KG1 (cell line): ENCODE measurements around the gene DNAH8.
"Not testable (repeated sequence)": the region's sequence is repeated elsewhere in the genome, so short reads cannot be mapped to it uniquely, and the experiment has no call there.

ENCODE experiments used
- DNase-seq: peaks from one replicate; lab custom pipeline; 2025; lab: John Stamatoyannopoulos, UW

The DNAH8 gene

GRCh38 chr6:38750968-38751615 is 36.0 kb downstream of the DNAH8 start:
- no peak for DNase-seq

- DNase-seq, result no peak
Observed at GRCh38 chr6:38753707-38754106, 38.6 kb downstream of the DNAH8 start.

GRCh38 chr6:38755207-38755606 is 40.1 kb downstream of the DNAH8 start:
- DNase-seq, result no peak

GRCh38 chr6:38755874-38756273 is 40.8 kb downstream of the DNAH8 start:
- DNase-seq, result no peak

- no peak for DNase-seq
Observed at GRCh38 chr6:38760097-38760496, 45.0 kb downstream of the DNAH8 start.

- no peak for DNase-seq
Observed at GRCh38 chr6:38762848-38763247, 47.7 kb downstream of the DNAH8 start.

GRCh38 chr6:38767560-38767959 is 52.4 kb downstream of the DNAH8 start:
- no peak for DNase-seq

GRCh38 chr6:38773338-38773737 is 58.2 kb downstream of the DNAH8 start:
- no peak for DNase-seq

- no peak for DNase-seq
Observed at GRCh38 chr6:38774929-38775707, 60.0 kb downstream of the DNAH8 start.

GRCh38 chr6:38775870-38776269 is 60.8 kb downstream of the DNAH8 start:
- DNase-seq, result no peak

- DNase-seq, result no peak
Observed at GRCh38 chr6:38776515-38776914, 61.4 kb downstream of the DNAH8 start.

- DNase-seq, result no peak
Observed at GRCh38 chr6:38779310-38780062, 64.4 kb downstream of the DNAH8 start.

GRCh38 chr6:38782616-38783015 is 67.5 kb downstream of the DNAH8 start:
- DNase-seq, result no peak

GRCh38 chr6:38783443-38784228 is 68.5 kb downstream of the DNAH8 start:
- DNase-seq, result no peak

GRCh38 chr6:38784506-38785235 is 69.6 kb downstream of the DNAH8 start:
- DNase-seq, result no peak

GRCh38 chr6:38786486-38786885 is 71.4 kb downstream of the DNAH8 start:
- DNase-seq, result no peak

GRCh38 chr6:38789256-38789655 is 74.1 kb downstream of the DNAH8 start:
- no peak for DNase-seq

GRCh38 chr6:38792356-38792755 is 77.2 kb downstream of the DNAH8 start:
- DNase-seq, result no peak

GRCh38 chr6:38794682-38795081 is 79.6 kb downstream of the DNAH8 start:
- DNase-seq, result no peak

- no peak for DNase-seq
Observed at GRCh38 chr6:38796006-38796405, 80.9 kb downstream of the DNAH8 start.

GRCh38 chr6:38796437-38796836 is 81.3 kb downstream of the DNAH8 start:
- DNase-seq, result not testable (repeated sequence)
